Stimulated activated CD4-positive, alpha-beta T cell treated with anti-CD3 and anti-CD28 coated beads, Interleukin-1b, Interleukin-23, amount 100 ng/mL, for 24 hours (primary cell): Measurements from ENCODE around the gene ZNF608.

ENCODE experiments used
- DNase-seq, 4 experiments: peaks; one replicate each; pipeline ENCODE4 v3.0.0-alpha.2; 2020; ENCODE audit warnings: low read depth in 4 of 4, low spot score in 1 of 4

Gene ZNF608

GRCh38 chr5:124754206-124754927, 7.9 kb upstream of the ZNF608 start:
- DNase-seq, result no peak

DNA sequence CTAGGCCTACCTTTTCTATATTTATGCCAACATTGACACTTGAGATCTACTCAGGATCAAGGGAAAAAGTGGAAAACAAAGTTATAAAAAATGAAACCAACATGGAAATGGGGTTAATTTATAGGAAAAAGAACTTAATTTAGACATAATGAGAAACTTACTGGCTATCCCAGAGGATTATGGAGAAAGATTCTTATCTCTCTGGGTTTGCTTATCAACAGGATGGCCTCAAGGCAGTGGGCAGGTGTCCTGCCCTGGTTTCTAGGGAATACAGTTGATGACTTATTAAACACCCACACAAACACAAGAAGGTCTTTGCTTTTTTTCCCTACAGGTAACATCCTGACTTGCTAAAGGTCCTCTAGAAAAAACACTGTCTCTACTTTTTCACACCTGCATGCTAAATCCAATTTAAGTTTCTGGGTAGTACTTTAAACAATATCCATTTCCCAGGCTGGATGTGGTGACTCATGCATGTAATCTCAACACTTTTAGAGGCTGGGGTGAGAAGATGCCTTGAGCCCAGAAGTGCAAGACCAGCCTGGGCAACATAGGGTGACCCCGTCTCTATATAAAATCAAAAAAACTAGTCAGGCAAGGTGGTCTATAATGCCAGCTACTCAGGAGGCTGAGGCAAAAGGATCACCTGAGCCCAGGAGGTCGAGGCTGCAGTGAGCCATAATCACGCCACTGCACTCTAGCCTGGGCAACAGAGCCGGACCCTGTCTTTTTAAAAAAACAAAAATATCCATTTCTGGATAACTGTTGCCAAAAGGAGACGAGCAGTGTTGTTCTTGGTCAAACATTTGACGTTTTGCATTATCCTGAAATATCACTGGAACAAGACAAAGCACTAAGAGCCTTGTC, 6.6 kb upstream of the ZNF608 start:
- DNase-seq, result no peak

- DNase-seq, result no peak
These were observed 4.6 kb upstream of the ZNF608 start for GRCh38 chr5:124751031-124751430.

- DNase-seq, result no peak
These were observed 2.5 kb upstream of the ZNF608 start for GRCh38 chr5:124748687-124749594.

DNA sequence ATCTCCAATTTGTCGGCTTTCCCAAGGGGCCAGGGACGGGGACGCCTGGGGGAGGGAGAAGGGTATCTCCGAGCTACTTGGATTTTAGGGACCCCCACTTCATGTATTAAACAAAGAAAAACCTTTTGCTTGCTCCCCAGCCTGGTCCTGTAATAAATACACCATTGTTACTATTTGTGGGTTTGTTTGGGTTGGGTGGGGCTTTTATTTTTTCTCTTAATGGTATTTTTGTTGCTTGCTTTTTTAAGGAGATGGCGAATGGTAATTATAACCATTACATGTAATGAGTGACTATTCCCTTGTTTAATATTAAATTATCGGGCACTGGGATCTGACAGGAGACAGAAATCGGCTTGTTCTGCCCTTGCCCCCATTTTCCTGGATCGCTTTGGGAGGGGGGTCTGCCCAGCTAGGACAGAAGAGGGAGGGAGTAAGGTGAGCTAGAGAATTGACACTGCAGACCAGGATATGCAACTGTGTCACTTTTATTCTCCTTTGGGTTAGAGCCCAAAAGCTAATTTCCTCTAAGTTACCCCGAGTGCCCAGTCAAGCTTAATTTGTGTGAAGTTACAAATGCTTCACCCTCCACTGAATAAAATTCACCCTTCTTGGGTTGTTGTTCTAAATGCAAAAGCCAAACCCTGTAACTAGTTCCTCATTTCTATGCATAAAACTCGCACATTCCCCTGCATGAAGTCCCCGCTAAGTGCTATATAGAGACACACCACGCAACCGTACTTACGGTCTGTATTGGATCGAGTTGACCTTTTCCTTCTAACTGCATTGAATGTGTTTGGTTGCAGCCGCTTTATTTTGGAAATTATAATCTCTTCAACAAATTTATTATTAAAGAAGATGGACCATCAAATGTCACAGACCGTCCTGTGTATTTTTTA, 1.6 kb upstream of the ZNF608 start:
- DNase-seq, result no peak

GRCh38 chr5:124746916-124747790, 714 bp upstream of the ZNF608 start:
- DNase-seq, result no peak

GRCh38 chr5:124745007-124745927, 1.2 kb downstream of the ZNF608 start:
- no peak for DNase-seq

DNA sequence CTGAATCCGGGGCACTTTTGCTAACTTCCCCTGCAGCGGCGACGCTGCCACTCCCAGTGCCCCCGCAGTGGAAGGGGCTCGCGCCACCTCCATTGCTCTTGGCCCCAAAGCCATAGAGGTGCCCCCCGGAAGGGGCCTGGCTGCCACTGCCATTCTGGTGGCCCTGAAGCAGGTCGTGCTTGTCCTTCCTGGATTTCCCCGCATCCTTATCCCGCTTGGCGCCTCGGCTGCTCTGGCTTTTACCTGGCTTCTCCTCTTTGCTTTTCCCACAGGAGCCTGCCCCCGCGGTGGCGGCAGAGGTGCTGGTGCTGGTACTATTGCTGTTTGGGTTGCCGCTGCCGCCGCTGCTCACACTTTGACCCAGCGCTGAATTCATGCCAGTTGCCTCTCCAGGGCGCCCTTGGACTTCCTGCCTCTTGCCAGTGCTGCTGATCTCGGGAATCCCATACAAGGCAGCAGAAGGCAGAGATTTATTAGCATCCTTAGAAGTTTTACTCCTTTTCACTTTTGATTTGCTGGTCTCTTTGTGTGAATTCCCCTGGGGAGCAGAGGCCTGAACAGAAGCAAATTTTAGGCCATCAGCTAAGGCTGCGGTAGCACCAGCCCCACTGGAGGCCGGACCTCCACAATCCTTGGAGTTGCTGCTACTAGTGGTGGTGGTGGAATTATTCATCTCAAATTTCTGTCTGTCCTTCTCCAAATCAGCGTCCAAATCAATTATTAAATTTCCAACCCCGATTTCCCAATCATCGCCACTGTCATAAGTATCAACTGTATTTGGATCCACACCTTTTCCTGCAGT, 2.1 kb downstream of the ZNF608 start:
- DNase-seq, result no peak

GRCh38 chr5:124743602-124744169, 2.8 kb downstream of the ZNF608 start:
- DNase-seq, result no peak

- no peak for DNase-seq
These were observed 3.3 kb downstream of the ZNF608 start for GRCh38 chr5:124742983-124743601.

DNA sequence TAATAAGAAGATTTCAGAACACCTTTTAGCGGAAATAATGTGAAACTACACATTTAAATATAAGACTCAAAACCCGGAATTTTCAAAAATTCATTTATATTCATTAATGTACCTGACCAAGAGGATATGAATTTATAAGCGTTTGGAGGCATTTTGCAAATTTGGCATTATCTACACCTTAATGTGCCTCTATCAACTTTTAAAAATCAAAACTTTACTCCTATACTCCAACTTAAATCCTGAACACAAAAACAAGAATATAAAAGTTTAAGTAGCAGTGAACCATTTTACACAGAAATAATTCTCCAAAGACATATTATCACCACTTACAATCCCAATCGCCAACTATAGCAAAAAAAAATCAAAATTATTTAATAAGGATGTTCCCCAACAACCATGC, 3.9 kb downstream of the ZNF608 start:
- DNase-seq, result no peak

GRCh38 chr5:124741711-124742496, 4.5 kb downstream of the ZNF608 start:
- DNase-seq, result no peak

DNA sequence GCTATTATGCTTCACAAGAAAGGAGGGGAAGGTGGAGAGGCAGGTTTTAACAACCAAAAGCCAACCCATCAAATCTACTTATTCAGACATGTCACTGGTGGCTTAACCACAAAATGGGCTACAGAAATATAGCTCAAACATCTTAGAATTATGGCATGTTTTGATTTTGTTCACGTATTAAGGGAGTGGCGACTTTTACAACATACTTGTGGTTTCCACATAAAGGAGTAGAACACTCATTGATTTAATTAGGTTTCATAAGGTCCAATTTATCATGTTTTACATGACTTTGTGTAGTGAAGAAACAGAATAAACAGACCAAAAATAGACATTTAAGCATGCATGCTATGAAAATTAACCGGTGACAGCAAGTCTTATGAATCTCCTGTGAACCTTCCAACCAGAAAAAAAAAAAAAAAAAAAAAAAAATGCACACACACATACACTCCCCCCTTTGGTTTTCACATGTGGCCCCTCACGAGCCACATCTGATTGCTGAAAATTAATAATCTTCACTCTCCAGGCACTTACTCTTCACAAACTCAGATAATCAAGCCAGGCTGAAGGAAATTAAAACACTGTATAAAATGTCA, 5.4 kb downstream of the ZNF608 start:
- DNase-seq, result no peak

DNA sequence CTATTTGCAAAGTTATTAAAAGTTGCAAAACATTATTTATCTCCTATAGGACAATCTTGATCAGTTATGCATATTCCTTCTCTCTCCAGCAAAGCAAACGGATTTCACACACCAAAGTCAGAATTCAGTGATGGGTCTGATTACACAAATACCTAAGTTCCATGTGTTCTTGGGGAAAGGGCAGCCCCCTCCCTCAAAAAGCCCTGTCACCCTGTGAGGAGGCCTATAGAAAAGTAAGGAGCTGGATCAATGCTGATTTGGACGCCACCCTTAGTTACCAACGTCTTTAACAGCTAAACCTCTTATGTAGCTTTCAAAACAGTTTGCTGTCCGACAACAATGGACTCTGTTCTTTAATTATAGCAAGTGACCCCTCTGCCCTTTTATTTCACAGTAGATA, 6.4 kb downstream of the ZNF608 start:
- no peak for DNase-seq

- DNase-seq, result no peak
These were observed 6.8 kb downstream of the ZNF608 start for GRCh38 chr5:124739634-124740025.
